Measurements from ENCODE around the gene HORMAD2. TPM values are rescaled to one million over a fixed set of nuclear protein-coding genes. Genes with fewer than 3 reads are reported as not detected.
"Not testable (repeated sequence)": the region's sequence is repeated elsewhere in the genome, so short reads cannot be mapped to it uniquely, and the experiment has no call there.

Gene HORMAD2
- total RNA-seq, 1 donor from 2014 or later: not detected

DNA sequence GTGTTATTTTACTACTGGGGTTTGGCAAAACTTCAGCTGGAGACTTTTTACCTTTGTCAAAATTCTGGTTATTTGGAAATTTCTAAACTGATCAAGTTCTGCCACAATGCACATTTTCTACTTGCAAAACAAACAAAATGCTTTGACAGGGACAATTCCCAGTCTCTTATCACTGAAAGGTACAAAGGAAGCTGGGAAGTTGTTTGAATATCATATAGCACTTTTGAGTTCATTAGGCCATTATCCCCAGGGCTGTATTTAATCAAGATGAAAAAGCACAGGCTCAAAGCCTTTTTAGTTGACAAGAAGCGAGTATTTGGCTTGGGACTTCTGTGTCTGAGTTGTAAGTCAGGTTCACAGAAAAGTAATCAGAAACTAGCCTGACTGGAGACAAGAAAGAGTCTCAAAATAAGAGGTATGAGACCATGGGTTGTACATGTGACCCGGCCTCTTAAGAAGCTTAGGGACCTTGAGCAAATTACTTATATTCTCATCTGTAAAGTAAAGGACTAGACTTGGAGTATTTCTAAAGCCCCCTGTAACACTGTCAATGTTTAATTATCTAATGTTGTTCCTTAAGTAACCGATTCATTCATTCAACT is 2.9 kb upstream of the HORMAD2 start:
- Histone ChIP-seq H3K36me3 (no peaks in the 10 kb centered on the region), H3K9me3 (no peaks in the 10 kb centered on the region), H3K27ac (no peak overlapping the region), H3K27me3 (peaks cover 18% of the 10 kb centered on the region), H3K4me3 (no peak overlapping the region), H3K4me1 (no peaks in the 10 kb centered on the region)
- no peak for DNase-seq
- ATAC-seq: no peak
- intact Hi-C loops (cut with DNase I): no loop called here
- TF ChIP-seq, protein P1, sequence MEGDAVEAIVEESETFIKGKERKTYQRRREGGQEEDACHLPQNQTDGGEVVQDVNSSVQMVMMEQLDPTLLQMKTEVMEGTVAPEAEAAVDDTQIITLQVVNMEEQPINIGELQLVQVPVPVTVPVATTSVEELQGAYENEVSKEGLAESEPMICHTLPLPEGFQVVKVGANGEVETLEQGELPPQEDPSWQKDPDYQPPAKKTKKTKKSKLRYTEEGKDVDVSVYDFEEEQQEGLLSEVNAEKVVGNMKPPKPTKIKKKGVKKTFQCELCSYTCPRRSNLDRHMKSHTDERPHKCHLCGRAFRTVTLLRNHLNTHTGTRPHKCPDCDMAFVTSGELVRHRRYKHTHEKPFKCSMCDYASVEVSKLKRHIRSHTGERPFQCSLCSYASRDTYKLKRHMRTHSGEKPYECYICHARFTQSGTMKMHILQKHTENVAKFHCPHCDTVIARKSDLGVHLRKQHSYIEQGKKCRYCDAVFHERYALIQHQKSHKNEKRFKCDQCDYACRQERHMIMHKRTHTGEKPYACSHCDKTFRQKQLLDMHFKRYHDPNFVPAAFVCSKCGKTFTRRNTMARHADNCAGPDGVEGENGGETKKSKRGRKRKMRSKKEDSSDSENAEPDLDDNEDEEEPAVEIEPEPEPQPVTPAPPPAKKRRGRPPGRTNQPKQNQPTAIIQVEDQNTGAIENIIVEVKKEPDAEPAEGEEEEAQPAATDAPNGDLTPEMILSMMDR (IDR thresholded peaks at IDR 0.05): no peak

DNA sequence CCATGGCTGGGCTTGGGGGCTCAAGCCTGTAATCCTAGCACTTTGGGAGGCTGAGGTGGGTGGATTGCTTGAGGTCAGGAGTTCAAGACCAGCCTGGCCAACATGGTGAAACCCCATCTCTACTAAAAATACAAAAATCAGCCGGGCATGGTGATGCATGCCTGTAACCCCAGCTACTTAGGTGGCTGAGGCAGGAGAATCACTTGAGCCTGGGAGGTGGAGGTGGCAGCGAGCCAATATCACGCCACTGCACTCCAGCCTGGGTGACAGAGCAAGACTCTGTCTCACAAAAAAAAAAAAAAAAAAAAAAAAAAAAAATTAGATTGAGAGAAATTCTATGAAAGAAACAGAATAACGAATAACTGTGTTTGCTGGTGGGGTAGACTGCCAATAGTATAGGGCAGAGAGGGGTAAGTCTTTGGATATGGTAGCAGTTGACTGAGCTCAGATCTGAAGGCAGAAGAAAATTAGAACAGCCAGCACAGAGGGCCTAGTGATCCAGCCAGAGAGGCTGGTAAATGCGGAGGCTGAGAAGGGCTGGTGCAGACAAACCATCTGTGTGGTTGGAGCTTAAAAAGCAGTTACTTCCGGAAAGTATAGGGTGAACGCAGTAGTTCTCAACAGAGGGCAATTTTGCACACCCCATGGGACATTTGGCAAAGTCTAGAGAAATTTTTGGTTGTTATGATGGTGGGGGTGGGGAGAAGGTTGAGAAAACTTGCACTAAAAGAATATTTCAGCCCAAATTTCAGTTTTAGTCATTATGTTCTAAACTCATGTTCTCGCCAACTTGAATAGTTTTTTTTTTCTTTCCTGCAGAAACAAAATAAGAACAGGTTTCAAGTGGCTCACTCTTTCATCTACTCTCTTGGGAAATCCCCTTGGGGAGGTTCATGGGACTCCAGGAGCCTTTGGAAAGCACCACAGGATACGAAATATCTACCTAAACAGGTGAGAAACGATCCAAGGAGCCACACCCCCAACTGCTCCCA is 1.6 kb upstream of the HORMAD2 start:
- no peaks in the 10 kb centered on the region for H3K36me3 ChIP-seq
- H3K4me3 ChIP-seq: no peak overlapping the region
- no peak overlapping the region for H3K27ac ChIP-seq
- DNase-seq: peak; percentile 80
- no peaks in the 10 kb centered on the region for H3K4me1 ChIP-seq
- TF ChIP-seq, protein P1 (IDR thresholded peaks at IDR 0.05): no peak
- intact Hi-C loops (cut with DNase I): no loop called here
- ATAC-seq: peak; percentile 58
- H3K27me3 ChIP-seq: peaks cover 18% of the 10 kb centered on the region
- no peaks in the 10 kb centered on the region for H3K9me3 ChIP-seq

DNA sequence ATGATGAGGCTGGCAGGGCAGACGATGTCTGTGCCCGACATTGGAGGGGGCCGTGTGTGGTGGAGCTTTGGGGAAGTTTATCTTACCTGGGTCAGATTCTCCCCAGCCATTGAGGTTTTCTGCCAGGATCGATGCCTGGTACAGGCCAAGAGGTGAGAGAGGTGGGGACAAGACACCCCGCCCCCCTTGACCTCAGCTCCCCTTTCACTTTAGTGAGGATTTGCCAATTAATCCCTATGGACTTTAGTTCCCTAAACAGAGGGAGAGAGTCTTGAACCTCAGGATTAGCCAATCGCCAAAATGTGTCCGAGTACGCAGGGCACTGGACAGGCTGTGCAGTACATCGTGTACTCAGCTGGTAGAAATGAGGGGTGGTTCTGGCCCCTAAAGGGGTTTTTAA is 541 bp downstream of the HORMAD2 start:
- Histone ChIP-seq H3K36me3 (no peaks in the 10 kb centered on the region), H3K9me3 (no peaks in the 10 kb centered on the region), H3K27me3 (peaks cover 18% of the 10 kb centered on the region), H3K4me3 (no peak overlapping the region), H3K27ac (no peak overlapping the region), H3K4me1 (no peaks in the 10 kb centered on the region)
- TF ChIP-seq, protein P1 (IDR thresholded peaks at IDR 0.05): no peak
- intact Hi-C loops (cut with DNase I): no loop called here
- DNase-seq (no peak), ATAC-seq (no peak)

DNA sequence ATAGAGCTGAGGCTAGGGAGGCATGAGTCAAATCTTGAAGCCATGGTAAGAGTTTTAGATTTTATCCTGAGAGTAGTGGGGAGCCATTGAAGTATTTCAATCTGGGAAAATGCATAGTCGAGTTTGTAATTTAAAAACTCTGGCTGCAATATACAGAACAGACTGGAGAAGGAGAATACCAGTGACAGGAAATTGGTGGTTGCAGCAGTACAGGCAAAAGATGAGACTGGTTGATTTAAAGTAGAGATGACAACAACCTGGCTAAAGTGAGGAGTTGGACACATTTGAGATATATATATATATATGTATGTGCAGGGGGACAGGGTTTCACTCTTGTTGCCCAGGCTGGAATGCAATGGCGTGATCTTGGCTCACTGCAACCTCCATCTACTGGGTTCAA is 6.2 kb downstream of the HORMAD2 start:
- intact Hi-C loops (cut with DNase I): no loop called here

DNA sequence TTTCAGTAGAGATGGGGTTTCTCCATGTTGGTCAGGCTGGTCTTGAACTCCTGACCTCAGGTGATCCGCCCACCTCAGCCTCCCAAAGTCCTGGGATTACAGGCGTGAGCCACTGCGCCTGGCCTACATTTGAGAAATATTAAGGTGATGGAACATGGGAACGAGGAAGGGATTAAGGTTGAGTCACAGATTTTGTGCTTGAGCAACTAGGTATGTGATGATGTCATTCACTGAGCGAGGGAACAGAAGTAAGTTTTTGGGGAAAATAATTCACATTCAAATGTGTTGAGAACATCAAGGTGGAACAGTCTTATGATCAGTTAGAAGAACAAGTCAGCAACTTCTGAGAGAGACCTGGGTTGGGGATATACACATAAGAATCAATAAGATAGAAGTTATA is 6.8 kb downstream of the HORMAD2 start:
- intact Hi-C loops (cut with DNase I); H3K27me3 ChIP-seq; DNase-seq; H3K4me1 ChIP-seq; H3K4me3 ChIP-seq; ATAC-seq; H3K27ac ChIP-seq; H3K36me3 ChIP-seq; H3K9me3 ChIP-seq: not testable (repeated sequence)

More for the DNA sequence above, 6.2 kb downstream of the HORMAD2 start:
- DNase-seq (no peak), ATAC-seq (no peak)
- Histone ChIP-seq H3K4me1 (no peaks in the 10 kb centered on the region), H3K27me3 (no peaks in the 10 kb centered on the region), H3K27ac (no peak overlapping the region), H3K4me3 (no peak overlapping the region), H3K36me3 (no peaks in the 10 kb centered on the region), H3K9me3 (no peaks in the 10 kb centered on the region)
- TF ChIP-seq, protein P1 (IDR thresholded peaks at IDR 0.05): no peak

DNA sequence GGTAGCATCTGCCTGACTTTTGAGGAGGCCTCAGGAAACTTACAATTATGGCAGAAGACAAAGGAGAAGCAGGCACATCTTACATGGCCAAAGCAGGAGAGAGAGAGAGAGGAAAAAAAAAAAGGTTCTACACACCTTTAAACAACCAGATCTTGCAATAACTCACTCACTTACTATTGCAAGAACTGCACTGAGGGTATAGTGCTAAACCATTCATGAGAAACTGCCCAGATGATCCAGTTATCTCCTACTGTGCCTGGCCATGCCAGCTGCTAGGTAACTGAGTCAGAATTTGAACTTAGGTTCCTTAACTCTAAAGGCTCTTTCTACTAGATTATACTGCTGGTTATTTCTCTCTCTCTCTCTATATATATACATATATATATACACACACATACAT is 7.3 kb downstream of the HORMAD2 start:
- Histone ChIP-seq H3K27ac (no peak overlapping the region), H3K4me1 (no peaks in the 10 kb centered on the region), H3K9me3 (no peaks in the 10 kb centered on the region), H3K27me3 (no peaks in the 10 kb centered on the region), H3K36me3 (no peaks in the 10 kb centered on the region), H3K4me3 (no peak overlapping the region)
- no peak for ATAC-seq
- DNase-seq: no peak
- TF ChIP-seq, protein P1 (IDR thresholded peaks at IDR 0.05): no peak
- intact Hi-C loops (cut with DNase I): no loop called here

Data from upper lobe of right lung (tissue), 1 donor.